ENCODE data around the gene POU2F1. TPM values are rescaled to one million over a fixed set of nuclear protein-coding genes. Genes with fewer than 3 reads are reported as not detected.
A peak's percentile ranks its signal among the peaks of the same experiment; 100 is the strongest.

POU2F1 gene
- total and polyA plus RNA-seq, 2 donors (not counting 3 experiments of a cell fraction or from before 2014, with no cell fraction given), result 6.0 to 12.9 TPM

DNA sequence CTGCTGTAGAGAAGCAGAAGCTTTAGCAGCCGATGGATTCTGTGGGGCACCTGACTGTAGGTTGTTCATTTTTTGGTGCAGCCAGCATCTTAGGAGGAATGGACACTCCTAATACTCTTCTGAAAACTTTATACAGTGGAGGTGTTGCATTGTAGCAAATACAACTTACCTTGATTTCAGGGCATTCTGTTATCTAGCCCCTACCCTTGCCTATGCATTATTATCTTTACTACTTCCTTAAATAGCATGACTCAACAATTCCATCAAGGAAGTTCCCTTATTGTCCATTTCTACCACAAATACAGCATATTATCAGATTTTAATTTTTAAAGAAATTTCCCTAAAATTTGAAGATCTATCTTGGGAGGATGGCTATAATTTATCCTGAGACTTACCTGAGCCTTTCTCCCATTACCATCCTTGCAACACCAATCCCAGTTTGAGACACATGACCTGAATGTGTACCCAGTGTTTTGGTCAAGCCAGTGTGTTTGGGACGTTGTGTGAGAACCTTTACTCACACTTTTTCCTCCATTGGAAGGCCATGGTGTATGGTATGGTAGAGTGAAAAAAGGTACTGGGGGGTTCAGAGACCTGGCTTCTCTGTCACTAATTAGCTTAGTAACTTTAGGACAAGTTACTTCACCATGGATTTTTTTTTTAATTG, 9.2 kb downstream of the POU2F1 start:
- POLR2A ChIA-PET, result no interaction called here
- DNase-seq (ENCODE audit: low read depth, low spot score) (peak; percentile 39), FAIRE-seq (no peak)
- Histone ChIP-seq H4K20me1 (replicated peaks; ENCODE audit: control insufficient read depth, extremely low read depth, insufficient read depth, low read length) (peaks cover 9% of the 10 kb centered on the region), H3K9ac (replicated peaks; ENCODE audit: extremely low read depth, insufficient read depth, low read length) (no peak overlapping the region), H2AFZ (ENCODE audit: low read depth, low read length) (no peak overlapping the region), H3K9me3 (replicated peaks; ENCODE audit: control insufficient read depth, insufficient read depth, low read length) (no peaks in the 10 kb centered on the region), H3K36me3 (ENCODE audit: control insufficient read depth in 2 of 2, extremely low read depth in 1 of 2, insufficient read depth in 2 of 2, low read length in 2 of 2) (no peaks in the 10 kb centered on the region), H3K27ac (ENCODE audit: insufficient read depth, low read depth, low read length) (no peak overlapping the region), H3K4me2 (ENCODE audit: insufficient read depth, low read length) (peak overlapping the region; percentile 5), H3K79me2 (ENCODE audit: control insufficient read depth, insufficient read depth, low read length) (peaks cover 77% of the 10 kb centered on the region), H3K9me1 (replicated peaks; ENCODE audit: control insufficient read depth, extremely low read depth, insufficient read depth, low read length) (no peaks in the 10 kb centered on the region), H3K4me3 (replicated peaks in 1 of 3; ENCODE audit: insufficient read depth in 1 of 3, low read depth in 1 of 3, low read length in 3 of 3) (no peak overlapping the region), H3K27me3 (ENCODE audit: control insufficient read depth in 2 of 2, insufficient read depth in 2 of 2, low read length in 2 of 2) (no peaks in the 10 kb centered on the region), H3K4me1 (ENCODE audit: control insufficient read depth, extremely low read depth, insufficient read depth, low read length) (peaks cover 7% of the 10 kb centered on the region)
- intact Hi-C loops (cut with micrococcal nuclease), result no loop called here
- no TSS peak for BruUV-seq (replicated peaks)
- TF ChIP-seq EZH2 (IDR thresholded peaks at IDR 0.05; ENCODE audit: borderline replicate concordance, low read depth, low read length, severe bottlenecking) (no peak), JUN (IDR thresholded peaks at IDR 0.05; ENCODE audit: borderline replicate concordance, insufficient read depth, insufficient read length, low read depth) (peak; percentile 10), POLR2A (IDR thresholded peaks at IDR 0.05; ENCODE audit: low read depth, low read length) (no peak)
- TF ChIP-seq, protein P1, sequence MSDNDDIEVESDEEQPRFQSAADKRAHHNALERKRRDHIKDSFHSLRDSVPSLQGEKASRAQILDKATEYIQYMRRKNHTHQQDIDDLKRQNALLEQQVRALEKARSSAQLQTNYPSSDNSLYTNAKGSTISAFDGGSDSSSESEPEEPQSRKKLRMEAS (IDR thresholded peaks at IDR 0.05; ENCODE audit: insufficient read depth, insufficient read length), result no peak
- CTCF ChIA-PET, result interaction anchor here (1.2 kb wide), 1 partner anchor 9 kb away, joined by 6 read pairs; the partner anchor contains the start of gene POU2F1
- dilution Hi-C loops (cut with MboI; ENCODE audit: extremely low pct_ligation_motif_present, low sequenced_read_pairs), result no loop called here

DNA sequence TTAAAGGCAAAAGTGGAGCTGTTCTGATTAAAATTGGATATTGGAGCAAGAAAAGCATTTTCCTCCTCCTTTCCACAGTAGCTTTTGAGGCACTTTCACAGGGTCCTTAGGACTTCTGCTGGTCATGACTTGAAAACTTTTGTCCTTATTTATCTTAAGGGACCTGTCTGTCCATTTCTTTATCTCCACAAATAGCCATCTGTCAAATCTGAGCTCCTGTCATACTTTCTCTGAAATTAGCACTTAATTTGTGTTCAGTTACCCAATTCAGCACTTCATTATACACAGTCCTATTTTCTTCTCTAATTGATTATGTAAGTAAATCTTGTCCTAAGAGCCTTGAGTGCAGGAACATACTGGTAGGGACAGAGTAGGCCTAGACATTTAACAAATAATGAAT, 9.8 kb downstream of the POU2F1 start:
- dilution Hi-C loops (cut with MboI; ENCODE audit: extremely low pct_ligation_motif_present, low sequenced_read_pairs) (no loop called here), intact Hi-C loops (cut with micrococcal nuclease) (no loop called here)
- Histone ChIP-seq H3K27me3 (ENCODE audit: control insufficient read depth in 2 of 2, insufficient read depth in 2 of 2, low read length in 2 of 2) (no peaks in the 10 kb centered on the region), H2AFZ (ENCODE audit: low read depth, low read length) (no peak overlapping the region), H4K20me1 (replicated peaks; ENCODE audit: control insufficient read depth, extremely low read depth, insufficient read depth, low read length) (peaks cover 14% of the 10 kb centered on the region), H3K4me2 (ENCODE audit: insufficient read depth, low read length) (no peak overlapping the region), H3K9me3 (replicated peaks; ENCODE audit: control insufficient read depth, insufficient read depth, low read length) (no peaks in the 10 kb centered on the region), H3K9ac (replicated peaks; ENCODE audit: extremely low read depth, insufficient read depth, low read length) (no peak overlapping the region), H3K4me1 (ENCODE audit: control insufficient read depth, extremely low read depth, insufficient read depth, low read length) (peaks cover 7% of the 10 kb centered on the region), H3K4me3 (replicated peaks in 1 of 3; ENCODE audit: insufficient read depth in 1 of 3, low read depth in 1 of 3, low read length in 3 of 3) (no peak overlapping the region), H3K9me1 (replicated peaks; ENCODE audit: control insufficient read depth, extremely low read depth, insufficient read depth, low read length) (no peaks in the 10 kb centered on the region), H3K36me3 (ENCODE audit: control insufficient read depth in 2 of 2, extremely low read depth in 1 of 2, insufficient read depth in 2 of 2, low read length in 2 of 2) (no peaks in the 10 kb centered on the region), H3K79me2 (ENCODE audit: control insufficient read depth, insufficient read depth, low read length) (peaks cover 77% of the 10 kb centered on the region), H3K27ac (ENCODE audit: insufficient read depth, low read depth, low read length) (no peak overlapping the region)
- no peak for FAIRE-seq
- no TSS peak for BruUV-seq (replicated peaks)
- ChIA-PET CTCF (interaction anchor here (5.0 kb wide), 1 partner anchor 10 kb away, joined by 28 read pairs; the partner anchor contains the start of gene POU2F1), POLR2A (no interaction called here)
- TF ChIP-seq JUN (IDR thresholded peaks at IDR 0.05; ENCODE audit: borderline replicate concordance, insufficient read depth, insufficient read length, low read depth), result no peak
- TF ChIP-seq POLR2A (IDR thresholded peaks at IDR 0.05; ENCODE audit: low read depth, low read length), result no peak
- no peak for TF ChIP-seq MYC (IDR thresholded peaks at IDR 0.05; ENCODE audit: low read depth, low read length)
- DNase-seq (ENCODE audit: low read depth, low spot score), result no peak
